ENCODE data around the gene KCNAB2. TPM values are rescaled to one million over a fixed set of nuclear protein-coding genes. Genes with fewer than 3 reads are reported as not detected.

The KCNAB2 gene
- total RNA-seq: 10 to 100 TPM; 10.9 to 12.6 (median 11.7) TPM

DNA sequence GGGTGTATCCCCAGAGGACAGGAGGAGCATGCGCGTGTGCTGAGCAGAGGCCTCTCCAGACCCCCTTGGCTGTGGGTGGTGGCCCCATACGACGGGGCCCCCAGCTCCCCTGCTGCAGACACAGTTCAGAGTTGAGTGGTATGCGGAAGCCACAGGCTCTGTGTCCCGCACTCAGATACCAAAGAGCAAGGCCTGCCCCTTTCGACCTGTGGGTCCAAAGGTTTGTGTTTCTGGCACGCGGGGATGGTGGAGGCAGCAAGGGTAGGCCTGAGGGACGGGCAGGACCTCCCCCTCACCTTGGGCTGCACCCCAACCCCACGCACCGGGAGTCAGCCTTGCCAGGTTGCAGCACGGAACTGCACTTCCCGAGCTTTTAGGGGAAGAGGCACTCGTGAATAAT lies at the start of gene KCNAB2:
Gene KCNAB2 (plus strand): TSS at position 328 of the 400 bp plus-strand sequence. CDS start 5,649 bp downstream, outside the sequence.
- TF ChIP-seq EP300 (IDR thresholded peaks at IDR 0.05): no peak
- TF ChIP-seq CTCF (IDR thresholded peaks at IDR 0.05): no peak
- TF ChIP-seq POLR2A (IDR thresholded peaks at IDR 0.05): no peak
- no peak for TF ChIP-seq POLR2AphosphoS5 (IDR thresholded peaks at IDR 0.05)
- H3K36me3 ChIP-seq: peaks cover 0 to 19% of the 10 kb centered on the region in 2 donors
- H3K4me1 ChIP-seq: no peaks in the 10 kb centered on the region
- no peak within 1 kb of the TSS for H3K27ac ChIP-seq
- peaks cover 4% of the 10 kb centered on the region for H3K27me3 ChIP-seq
- no peak within 1 kb of the TSS for H3K4me3 ChIP-seq
- no peak for ATAC-seq
- H3K9me3 ChIP-seq: no peaks in the 10 kb centered on the region
- 55% methylated on average over 5 of the region's 15 CpGs; no CpG with 5 or more reads in 1 of the 2 donors for WGBS, 2 donors (ENCODE audit: low coverage in 1 of 2)

- peaks cover 0 to 6% of the 10 kb centered on the region in 2 donors for H3K36me3 ChIP-seq
- H3K4me3 ChIP-seq: no peak overlapping the region
- TF ChIP-seq POLR2A (IDR thresholded peaks at IDR 0.05) (no peak), EP300 (IDR thresholded peaks at IDR 0.05) (no peak), POLR2AphosphoS5 (IDR thresholded peaks at IDR 0.05) (no peak), CTCF (IDR thresholded peaks at IDR 0.05) (no peak)
- no peak for ATAC-seq
- no peaks in the 10 kb centered on the region for H3K9me3 ChIP-seq
- WGBS, 2 donors (ENCODE audit: low coverage in 1 of 2): 79 to 94% methylated on average over 3 to 7 of the region's 16 CpGs
- no peaks in the 10 kb centered on the region for H3K27me3 ChIP-seq
- H3K4me1 ChIP-seq: peaks cover 0 to 19% (median 9%) of the 10 kb centered on the region in 3 donors
- H3K27ac ChIP-seq: no peak overlapping the region
Measured at GRCh38 chr1:5996641-5997270, 48.9 kb upstream of the KCNAB2 start.

DNA sequence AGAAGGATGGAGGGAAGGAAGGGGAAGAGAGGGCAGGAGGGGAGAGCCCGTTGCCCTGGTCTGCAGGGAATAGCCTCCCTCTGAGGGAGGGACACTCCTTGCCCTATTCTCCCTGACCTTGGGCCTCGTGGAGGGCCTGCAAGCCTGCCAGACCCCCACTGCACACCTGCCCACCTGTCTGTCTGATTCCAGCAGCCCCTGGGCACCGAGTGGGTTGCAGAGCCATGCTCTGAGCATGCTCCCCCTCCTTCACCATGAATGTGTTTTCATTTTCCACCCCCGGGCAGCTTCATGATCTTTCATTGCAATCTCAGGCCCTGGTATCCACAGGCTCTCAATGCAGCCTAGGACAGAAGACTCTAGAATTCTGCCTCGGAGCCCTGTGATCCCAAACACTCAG lies 48.4 kb upstream of the KCNAB2 start:
- Histone ChIP-seq H3K4me1 (peaks cover 0 to 19% (median 9%) of the 10 kb centered on the region in 3 donors), H3K36me3 (peaks cover 0 to 6% of the 10 kb centered on the region in 2 donors), H3K4me3 (no peak overlapping the region), H3K9me3 (no peaks in the 10 kb centered on the region), H3K27ac (no peak overlapping the region), H3K27me3 (no peaks in the 10 kb centered on the region)
- WGBS, 2 donors (ENCODE audit: low coverage in 1 of 2): 63 to 70% methylated on average over 2 to 4 of the region's 5 CpGs
- no peak for ATAC-seq
- TF ChIP-seq EP300 (IDR thresholded peaks at IDR 0.05) (no peak), CTCF (IDR thresholded peaks at IDR 0.05) (no peak), POLR2AphosphoS5 (IDR thresholded peaks at IDR 0.05) (no peak), POLR2A (IDR thresholded peaks at IDR 0.05) (no peak)

GRCh38 chr1:5998051-5998905 lies 47.4 kb upstream of the KCNAB2 start:
- Histone ChIP-seq H3K9me3 (no peaks in the 10 kb centered on the region), H3K36me3 (peaks cover 0 to 6% of the 10 kb centered on the region in 2 donors), H3K4me3 (no peak overlapping the region), H3K27me3 (no peaks in the 10 kb centered on the region), H3K4me1 (peaks cover 0 to 13% (median 5%) of the 10 kb centered on the region in 3 donors), H3K27ac (no peak overlapping the region)
- TF ChIP-seq EP300 (IDR thresholded peaks at IDR 0.05): no peak
- no peak for TF ChIP-seq POLR2AphosphoS5 (IDR thresholded peaks at IDR 0.05)
- ATAC-seq: no peak
- WGBS, 2 donors (ENCODE audit: low coverage in 1 of 2): 94% methylated on average over 6 of the region's 12 CpGs; no CpG with 5 or more reads in 1 of the 2 donors

GRCh38 chr1:5998906-5999301 lies 46.8 kb upstream of the KCNAB2 start:
- 97% methylated on average over 10 of the region's 19 CpGs; no CpG with 5 or more reads in 1 of the 2 donors for WGBS, 2 donors (ENCODE audit: low coverage in 1 of 2)

More at GRCh38 chr1:5998906-5999301, 46.8 kb upstream of the KCNAB2 start:
- Histone ChIP-seq H3K4me1 (peaks cover 0 to 7% (median 0%) of the 10 kb centered on the region in 3 donors), H3K4me3 (no peak overlapping the region), H3K27ac (no peak overlapping the region), H3K9me3 (no peaks in the 10 kb centered on the region), H3K27me3 (no peaks in the 10 kb centered on the region), H3K36me3 (peaks cover 0 to 6% of the 10 kb centered on the region in 2 donors)
- no peak for ATAC-seq
- no peak for TF ChIP-seq POLR2AphosphoS5 (IDR thresholded peaks at IDR 0.05)
- no peak for TF ChIP-seq POLR2A (IDR thresholded peaks at IDR 0.05)
- TF ChIP-seq EP300 (IDR thresholded peaks at IDR 0.05): no peak
- TF ChIP-seq CTCF (IDR thresholded peaks at IDR 0.05): no peak
